Natural killer cell treated with Interleukin-12 subunit alpha and Interleukin-12 subunit beta and Interleukin-15 and Interleukin-18, amount 100 ng/mL, for 72 hours (primary cell): ENCODE measurements around the gene DNAH11. TPM values are rescaled to one million over a fixed set of nuclear protein-coding genes. Genes with fewer than 3 reads are reported as not detected.
"Not testable (repeated sequence)": the region's sequence is repeated elsewhere in the genome, so short reads cannot be mapped to it uniquely, and the experiment has no call there.

Experiments used
- ATAC-seq, 2 donors: fragments of 150-1000 bp; cut with Tn5 transposase in 1 of 2; sonication (Bioruptor Pico), chemical (Tn5 transposase) in 1 of 2; 2 replicates each; pipeline ENCODE4 v1.10.0; 2021
- DNase-seq: peaks from one replicate; pipeline ENCODE4 v3.0.0; 2022; ENCODE audit warnings: low spot score
- H3K27ac Mint-ChIP-seq, 2 donors: 1 replicate in 1 of 2; 2 replicates in 1 of 2; pipeline ENCODE4 v1.8.0; 2022; ENCODE audit warnings: mixed read lengths in 2 of 2, mild to moderate bottlenecking in 1 of 2, moderate library complexity in 1 of 2
- H3K27me3 Mint-ChIP-seq, 2 donors: 1 replicate in 1 of 2; 2 replicates in 1 of 2; pipeline ENCODE4 v1.8.0; 2022; ENCODE audit warnings: mixed read lengths in 2 of 2
- H3K36me3 Mint-ChIP-seq: one replicate; pipeline ENCODE4 v1.8.0; 2022; ENCODE audit warnings: mixed read lengths
- H3K4me1 Mint-ChIP-seq, 2 donors: 1 replicate in 1 of 2; 2 replicates in 1 of 2; pipeline ENCODE4 v1.8.0; 2022; ENCODE audit warnings: low read depth in 2 of 2, mixed read lengths in 2 of 2, mild to moderate bottlenecking in 1 of 2
- H3K4me3 Mint-ChIP-seq: one replicate; pipeline ENCODE4 v1.8.0; 2022; ENCODE audit warnings: mixed read lengths
- H3K9me3 Mint-ChIP-seq: 2 replicates; pipeline ENCODE4 v1.8.0; 2022; ENCODE audit warnings: mixed read lengths
- total RNA-seq, 2 donors: library from RNA; stranded (reverse); gene quantifications; one replicate each; pipeline ENCODE4 v1.2.3, GENCODE V29; 2022

DNAH11 gene
- total RNA-seq, 2 donors from 2014 or later, result 0.05 to 0.45 TPM

DNA sequence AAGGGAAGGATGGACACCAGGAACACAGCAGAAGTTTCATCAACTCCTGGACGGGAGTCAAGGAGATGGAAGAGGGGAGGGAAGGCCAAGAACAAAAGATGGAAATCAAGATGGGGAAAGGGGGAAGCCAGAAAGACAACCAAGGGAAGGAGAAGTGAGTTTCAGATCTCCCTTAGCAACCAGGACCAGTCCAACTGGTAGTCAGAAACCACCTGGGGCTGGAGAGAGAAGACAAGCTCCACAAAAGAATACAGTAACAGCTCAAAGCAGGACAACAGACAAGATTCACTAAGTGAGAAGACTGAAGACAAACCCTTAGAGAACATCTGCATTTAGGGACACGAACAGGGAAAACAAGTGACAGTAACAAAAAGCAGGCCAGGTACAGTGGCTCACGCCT, 372.3 kb downstream of the DNAH11 start:
- Mint-ChIP-seq H3K4me3 (no peak overlapping the region), H3K4me1 (no peaks in the 10 kb centered on the region), H3K36me3 (no peaks in the 10 kb centered on the region), H3K27me3 (peaks cover 0 to 3% of the 10 kb centered on the region in 2 donors), H3K9me3 (no peaks in the 10 kb centered on the region), H3K27ac (no peak overlapping the region)
- no peak for ATAC-seq
- no peak for DNase-seq

DNA sequence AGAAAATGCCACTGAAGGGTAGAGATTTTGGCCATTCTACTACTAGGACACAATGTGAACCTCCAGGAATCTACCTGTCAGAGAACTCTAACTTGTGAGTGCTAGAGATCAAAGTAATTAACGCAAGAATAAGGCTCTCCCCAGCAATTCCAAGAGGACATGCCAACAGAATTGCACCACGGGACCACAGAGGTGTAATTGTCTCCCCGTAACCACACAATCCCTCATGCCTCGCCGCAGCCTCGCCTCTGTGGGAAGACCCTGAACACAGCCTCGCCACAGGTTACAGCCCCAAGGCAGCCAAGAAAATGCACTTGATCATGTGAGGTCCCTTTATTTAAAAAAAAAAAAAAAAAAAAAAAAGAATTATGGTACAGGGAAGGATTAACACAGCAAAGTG, 373.3 kb downstream of the DNAH11 start:
- DNase-seq (no peak), ATAC-seq (no peak)
- Mint-ChIP-seq H3K4me1 (no peaks in the 10 kb centered on the region), H3K27me3 (peaks cover 0 to 3% of the 10 kb centered on the region in 2 donors), H3K9me3 (no peaks in the 10 kb centered on the region), H3K27ac (no peak overlapping the region), H3K36me3 (no peaks in the 10 kb centered on the region), H3K4me3 (no peak overlapping the region)

DNA sequence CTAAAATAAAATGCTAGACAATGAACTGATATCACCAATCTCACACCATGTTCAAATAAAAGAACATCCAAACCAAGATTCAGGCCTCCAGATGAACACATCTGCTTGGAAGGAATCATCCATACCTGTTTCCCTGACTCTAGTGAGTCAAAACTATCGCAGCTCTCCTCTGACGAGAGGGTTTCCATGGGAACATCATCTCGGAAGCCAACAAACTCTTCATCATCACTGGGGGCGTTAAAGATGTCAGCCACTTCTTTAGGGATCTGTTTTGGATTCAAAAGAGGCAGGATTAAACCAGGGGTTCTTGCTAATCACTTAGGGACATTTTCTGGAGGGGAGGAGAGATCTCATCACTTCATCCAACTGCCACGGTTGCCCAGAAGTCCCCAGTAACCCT, 373.8 kb downstream of the DNAH11 start:
- H3K4me1 Mint-ChIP-seq, result no peaks in the 10 kb centered on the region
- no peak overlapping the region for H3K27ac Mint-ChIP-seq
- no peaks in the 10 kb centered on the region for H3K9me3 Mint-ChIP-seq
- peaks cover 0 to 3% of the 10 kb centered on the region in 2 donors for H3K27me3 Mint-ChIP-seq
- no peak for DNase-seq
- H3K4me3 Mint-ChIP-seq, result no peak overlapping the region
- no peaks in the 10 kb centered on the region for H3K36me3 Mint-ChIP-seq
- ATAC-seq, result no peak

DNA sequence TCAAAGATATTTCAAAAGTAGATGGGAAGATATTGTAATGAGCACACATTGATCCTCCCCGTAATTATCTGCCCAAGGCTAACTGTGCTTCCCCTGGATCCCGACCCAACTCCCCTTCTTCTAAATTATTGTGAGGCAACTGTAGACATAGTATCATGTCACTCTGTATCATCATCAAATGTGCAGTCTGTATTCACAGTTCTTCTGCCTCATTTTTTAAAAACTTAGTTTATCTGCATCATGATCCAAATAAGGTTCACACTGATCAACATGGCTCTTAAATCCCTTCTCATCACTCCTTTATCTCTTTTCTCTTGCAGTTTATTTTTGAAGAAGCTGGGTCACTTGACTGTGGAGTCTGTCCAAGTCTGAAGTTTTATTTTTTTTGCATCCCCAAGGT, 375.4 kb downstream of the DNAH11 start:
- no peak overlapping the region for H3K27ac Mint-ChIP-seq
- H3K27me3 Mint-ChIP-seq, result peaks cover 0 to 3% of the 10 kb centered on the region in 2 donors
- H3K4me1 Mint-ChIP-seq, result no peaks in the 10 kb centered on the region
- DNase-seq, result no peak
- no peak overlapping the region for H3K4me3 Mint-ChIP-seq
- H3K36me3 Mint-ChIP-seq, result no peaks in the 10 kb centered on the region
- H3K9me3 Mint-ChIP-seq, result no peaks in the 10 kb centered on the region
- ATAC-seq, result no peak

DNA sequence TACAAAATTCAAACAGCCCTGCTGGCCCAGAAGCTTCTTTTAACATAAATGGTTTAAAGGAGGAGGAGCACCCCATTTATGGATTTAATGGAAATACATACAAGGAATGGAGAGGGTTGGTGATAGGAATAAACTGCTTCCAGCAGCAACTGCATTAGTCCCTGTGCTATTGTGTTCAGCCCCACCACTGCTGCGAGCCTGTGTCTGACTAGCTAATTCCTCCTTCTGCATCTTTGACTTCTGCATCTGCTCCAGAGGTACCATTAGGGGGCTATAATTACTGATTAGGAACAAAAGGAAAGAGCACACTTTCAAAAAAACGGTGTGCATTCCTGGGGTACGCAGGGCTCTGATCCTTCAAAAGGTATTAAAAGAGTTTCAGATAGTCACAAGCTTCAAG, 378.1 kb downstream of the DNAH11 start:
- Mint-ChIP-seq H3K9me3 (no peaks in the 10 kb centered on the region), H3K4me3 (no peak overlapping the region), H3K4me1 (no peaks in the 10 kb centered on the region), H3K27me3 (peaks cover 0 to 3% of the 10 kb centered on the region in 2 donors), H3K36me3 (no peaks in the 10 kb centered on the region), H3K27ac (no peak overlapping the region)
- no peak for DNase-seq
- no peak for ATAC-seq

DNA sequence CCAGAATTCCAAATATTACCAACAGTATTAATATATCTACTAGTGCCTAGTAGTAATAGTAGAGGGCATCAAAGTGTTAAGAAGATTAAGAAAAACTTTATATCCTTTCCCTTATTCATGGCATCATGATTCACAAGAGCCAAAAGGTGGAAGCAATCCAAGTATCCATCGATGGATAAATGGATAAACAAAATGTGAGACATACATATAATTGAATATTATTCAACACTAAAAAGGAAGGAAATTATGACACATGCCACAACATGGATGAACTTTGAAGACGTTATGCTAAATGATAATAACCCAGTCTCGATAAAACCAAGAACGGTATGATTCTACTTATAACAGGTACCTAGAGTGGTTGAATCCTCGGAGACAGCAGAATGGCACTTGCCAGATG, 379.8 kb downstream of the DNAH11 start:
- no peak for DNase-seq
- no peak overlapping the region for H3K27ac Mint-ChIP-seq
- H3K36me3 Mint-ChIP-seq, result peaks cover 7% of the 10 kb centered on the region
- peaks cover 0 to 5% of the 10 kb centered on the region in 2 donors for H3K27me3 Mint-ChIP-seq
- H3K4me1 Mint-ChIP-seq, result no peaks in the 10 kb centered on the region
- no peak overlapping the region for H3K4me3 Mint-ChIP-seq
- no peaks in the 10 kb centered on the region for H3K9me3 Mint-ChIP-seq
- no peak for ATAC-seq

DNA sequence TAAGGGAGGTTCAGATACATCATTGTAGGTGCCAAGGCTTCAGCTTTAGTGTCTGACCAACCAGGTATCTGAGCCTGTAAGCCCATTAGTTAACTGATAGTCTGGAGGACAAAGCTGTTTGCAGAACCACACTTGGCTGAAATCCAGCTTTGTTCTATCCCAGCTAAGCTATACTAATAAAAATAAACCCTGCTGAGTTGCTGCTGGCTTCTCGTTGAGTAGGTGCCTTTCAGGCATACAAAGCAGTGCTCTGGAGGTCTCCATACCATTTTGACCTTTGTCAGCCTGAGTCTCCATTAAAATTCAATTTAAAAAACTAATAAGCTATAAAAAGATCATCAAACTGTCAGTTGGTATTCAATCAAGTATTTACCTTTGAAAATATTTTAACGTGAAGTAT, 380.8 kb downstream of the DNAH11 start:
- Mint-ChIP-seq H3K27ac (no peak overlapping the region), H3K4me1 (peaks cover 0 to 4% of the 10 kb centered on the region in 2 donors), H3K9me3 (no peaks in the 10 kb centered on the region), H3K4me3 (no peak overlapping the region), H3K27me3 (peaks cover 0 to 5% of the 10 kb centered on the region in 2 donors), H3K36me3 (peaks cover 13% of the 10 kb centered on the region)
- DNase-seq (no peak), ATAC-seq (no peak)

DNA sequence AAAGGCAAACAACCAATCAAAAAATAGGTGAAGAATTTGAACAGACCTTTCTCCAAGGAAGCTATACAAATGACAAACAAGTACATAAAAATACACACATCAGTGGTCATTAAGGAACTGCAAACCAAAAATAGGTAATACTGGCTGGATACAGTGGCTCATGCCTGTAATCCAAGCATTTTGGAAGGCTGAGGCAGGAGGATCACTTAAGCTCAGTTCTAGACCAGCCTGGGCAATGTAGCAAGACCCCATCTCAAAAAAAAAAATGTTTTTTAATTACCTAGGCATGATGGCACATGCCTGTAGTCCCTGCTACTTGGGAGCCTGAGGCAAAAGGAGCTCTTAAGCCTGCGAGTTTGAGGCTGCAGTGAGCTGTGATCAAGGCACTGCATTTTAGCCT, 383.6 kb downstream of the DNAH11 start:
- Mint-ChIP-seq H3K27me3 (peaks cover 0 to 2% of the 10 kb centered on the region in 2 donors), H3K4me3 (no peak overlapping the region), H3K36me3 (peaks cover 27% of the 10 kb centered on the region), H3K9me3 (peaks cover 5% of the 10 kb centered on the region), H3K27ac (no peak overlapping the region), H3K4me1 (peaks cover 0 to 10% of the 10 kb centered on the region in 2 donors)
- no peak for DNase-seq
- no peak for ATAC-seq

DNA sequence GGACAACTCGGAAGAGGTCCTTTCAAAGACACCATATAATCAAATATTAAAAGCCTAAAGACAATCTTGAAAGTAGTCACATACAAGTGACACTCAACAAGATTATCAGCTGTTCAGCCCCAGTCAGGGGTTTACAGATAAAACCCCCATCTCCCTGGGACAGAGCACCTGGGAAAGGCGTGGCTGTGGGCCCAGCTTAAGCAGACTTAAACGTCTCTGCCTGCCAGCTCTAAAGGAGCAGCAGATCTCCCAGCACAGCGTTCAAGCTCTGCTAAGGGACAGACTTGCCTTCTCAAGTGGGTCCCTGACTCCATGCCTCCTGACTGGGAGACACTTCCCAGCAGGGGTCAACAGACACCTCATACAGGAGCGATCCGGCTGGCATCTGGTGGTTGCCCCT, 384.9 kb downstream of the DNAH11 start:
- H3K4me3 Mint-ChIP-seq, result no peak overlapping the region
- peaks cover 0 to 2% of the 10 kb centered on the region in 2 donors for H3K27me3 Mint-ChIP-seq
- peaks cover 0 to 10% of the 10 kb centered on the region in 2 donors for H3K4me1 Mint-ChIP-seq
- DNase-seq, result no peak
- peaks cover 27% of the 10 kb centered on the region for H3K36me3 Mint-ChIP-seq
- ATAC-seq, result no peak
- H3K9me3 Mint-ChIP-seq, result peaks cover 5% of the 10 kb centered on the region
- no peak overlapping the region for H3K27ac Mint-ChIP-seq

DNA sequence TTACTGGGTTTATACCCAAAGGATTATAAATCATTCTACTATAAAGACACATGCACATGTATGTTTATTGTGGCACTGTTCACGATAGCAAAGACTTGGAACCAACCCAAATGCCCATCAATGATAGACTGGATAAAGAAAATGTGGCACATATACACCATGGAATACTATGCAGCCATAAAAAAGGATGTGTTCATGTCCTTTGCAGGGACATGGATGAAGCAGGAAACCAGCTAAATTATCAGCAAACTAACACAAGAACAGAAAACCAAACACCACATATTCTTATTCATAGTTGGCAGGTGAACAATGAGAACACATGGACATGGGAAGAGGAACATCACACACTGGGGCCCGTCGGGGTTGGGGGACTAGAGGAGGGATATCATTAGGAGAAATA, 390.5 kb downstream of the DNAH11 start:
- not testable (repeated sequence) for ATAC-seq, H3K9me3 Mint-ChIP-seq
- H3K36me3 Mint-ChIP-seq, result peaks cover 33% of the 10 kb centered on the region

DNA sequence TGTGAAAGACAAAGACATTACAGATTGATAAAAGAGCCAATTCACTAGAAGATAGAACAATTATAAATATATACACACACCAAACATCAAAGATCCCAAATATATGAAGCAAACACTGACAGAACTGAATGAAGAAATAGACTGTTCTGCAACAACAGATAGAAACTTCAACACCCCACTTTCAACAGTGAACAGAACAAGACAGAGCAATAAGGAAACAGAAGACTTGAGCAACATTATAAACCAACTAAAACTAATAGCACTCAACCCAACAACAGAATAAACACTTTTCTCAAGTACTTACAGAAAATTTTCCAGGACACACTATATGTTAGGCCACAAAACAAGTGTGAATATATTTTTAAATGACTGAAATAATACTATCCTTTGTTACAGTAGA, 392.0 kb downstream of the DNAH11 start:
- Mint-ChIP-seq H3K4me1 (peaks cover 18 to 21% of the 10 kb centered on the region in 2 donors), H3K27ac (no peak overlapping the region), H3K4me3 (no peak overlapping the region), H3K9me3 (peaks cover 3% of the 10 kb centered on the region), H3K27me3 (no peaks in the 10 kb centered on the region), H3K36me3 (peaks cover 19% of the 10 kb centered on the region)
- DNase-seq (no peak), ATAC-seq (no peak)

More for the DNA sequence above, 390.5 kb downstream of the DNAH11 start:
- H3K4me1 Mint-ChIP-seq, result peaks cover 6 to 19% of the 10 kb centered on the region in 2 donors
- not testable (repeated sequence) for H3K4me3 Mint-ChIP-seq, H3K27me3 Mint-ChIP-seq, H3K27ac Mint-ChIP-seq, DNase-seq

DNA sequence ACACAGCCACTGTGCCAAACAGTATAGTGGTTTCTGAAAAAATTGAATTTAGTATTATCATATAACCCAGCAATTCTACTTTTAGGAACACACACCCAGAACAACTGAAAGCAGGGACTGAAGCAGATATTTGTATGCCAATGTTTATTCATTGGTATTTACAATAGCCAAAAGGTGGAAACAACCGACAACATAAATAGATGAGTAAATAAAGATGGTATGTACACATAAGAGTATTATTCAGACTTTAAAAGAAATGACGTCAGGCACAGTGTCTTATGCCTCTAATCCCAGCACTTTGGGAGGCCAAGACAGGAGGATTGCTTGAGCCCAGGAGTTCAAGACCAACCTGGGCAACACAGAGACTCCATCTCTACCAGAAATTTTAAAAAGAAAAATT, 395.6 kb downstream of the DNAH11 start:
- H3K27ac Mint-ChIP-seq, result peak overlapping the region; percentile 63 to 75
- peaks cover 15% of the 10 kb centered on the region for H3K36me3 Mint-ChIP-seq
- DNase-seq (no peak), ATAC-seq (no peak)
- H3K27me3 Mint-ChIP-seq, result no peaks in the 10 kb centered on the region
- no peak overlapping the region for H3K4me3 Mint-ChIP-seq
- H3K4me1 Mint-ChIP-seq, result peaks cover 22 to 39% of the 10 kb centered on the region in 2 donors
- H3K9me3 Mint-ChIP-seq, result no peaks in the 10 kb centered on the region

DNA sequence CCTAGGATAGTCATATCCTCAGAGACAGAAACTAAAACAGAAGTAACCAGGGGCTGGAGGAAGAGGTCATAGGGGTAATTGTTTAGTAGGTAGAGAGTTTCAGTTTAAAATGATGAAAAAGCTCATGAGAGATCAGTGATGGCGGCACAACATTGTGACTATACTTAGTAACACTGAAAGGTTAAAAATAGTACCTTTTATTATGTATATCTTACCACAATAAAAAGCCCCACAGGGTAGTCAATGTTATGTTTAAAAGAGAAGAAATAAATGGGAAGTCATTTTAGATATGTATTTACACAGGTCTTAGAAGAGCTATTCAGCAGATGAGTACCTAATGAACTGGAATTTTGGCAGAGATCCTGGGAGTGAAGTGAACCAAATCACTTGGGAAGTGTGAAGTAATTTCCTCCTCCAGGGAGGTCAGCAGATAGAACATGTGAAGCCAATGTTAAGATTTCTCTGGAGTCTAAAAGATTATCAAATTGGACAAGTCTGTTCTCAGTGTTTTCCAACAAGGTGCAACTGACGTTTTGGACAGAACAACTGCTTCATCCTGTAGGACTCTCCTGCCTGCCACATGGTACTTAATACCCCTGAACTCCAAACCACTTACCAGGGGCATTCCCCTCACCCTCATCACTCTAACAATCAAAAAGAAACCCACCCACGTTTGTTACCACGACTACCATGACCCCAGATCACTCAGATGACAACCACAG, 396.5 kb downstream of the DNAH11 start:
- ATAC-seq (peak; percentile 93), DNase-seq (peak; percentile 63)
- H3K36me3 Mint-ChIP-seq, result peaks cover 15% of the 10 kb centered on the region
- peak overlapping the region; percentile 63 to 75 for H3K27ac Mint-ChIP-seq
- H3K4me1 Mint-ChIP-seq, result peaks cover 22 to 40% of the 10 kb centered on the region in 2 donors
- H3K9me3 Mint-ChIP-seq, result no peaks in the 10 kb centered on the region
- H3K27me3 Mint-ChIP-seq, result no peaks in the 10 kb centered on the region
- H3K4me3 Mint-ChIP-seq, result peak overlapping the region; percentile 58

DNA sequence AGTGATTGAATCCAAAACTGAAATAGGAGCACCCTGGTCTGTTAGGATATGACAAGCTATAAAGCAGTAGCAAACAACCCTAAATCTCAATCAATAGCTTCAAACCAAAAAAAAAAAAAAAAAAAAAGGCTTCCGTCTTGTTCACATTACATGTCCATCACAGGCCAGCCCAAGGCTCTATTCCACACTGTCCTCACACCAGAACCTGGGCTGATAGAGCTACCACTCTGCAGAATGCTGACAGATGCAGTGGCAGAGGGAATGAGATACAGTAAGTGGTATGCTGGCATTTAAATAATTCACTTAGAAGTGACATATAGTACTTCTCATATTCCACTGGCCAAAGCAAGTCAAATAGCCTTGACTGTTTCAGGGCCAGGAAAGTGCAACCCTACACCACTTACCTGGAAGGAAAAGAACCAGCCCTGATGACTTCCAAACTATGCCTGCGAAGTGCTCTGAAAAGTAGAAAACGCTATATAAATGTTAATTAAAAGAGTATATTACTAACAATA, 397.1 kb downstream of the DNAH11 start:
- DNase-seq (no peak), ATAC-seq (no peak)
- peaks cover 22 to 35% of the 10 kb centered on the region in 2 donors for H3K4me1 Mint-ChIP-seq
- H3K36me3 Mint-ChIP-seq, result peaks cover 13% of the 10 kb centered on the region
- H3K27me3 Mint-ChIP-seq, result no peaks in the 10 kb centered on the region
- peak overlapping the region; percentile 58 for H3K4me3 Mint-ChIP-seq
- peak overlapping the region; percentile 63 to 75 for H3K27ac Mint-ChIP-seq
- H3K9me3 Mint-ChIP-seq, result no peaks in the 10 kb centered on the region
